ENCODE measurements around the gene CCDC138. TPM values are rescaled to one million over a fixed set of nuclear protein-coding genes. Genes with fewer than 3 reads are reported as not detected.

The CCDC138 gene
- polyA plus RNA-seq, 1 donor (not counting 4 experiments of a cell fraction or from before 2014, with no cell fraction given): 6.6 TPM

GRCh38 chr2:108908713-108909070 is 122.1 kb downstream of the CCDC138 start:
- no peaks in the 10 kb centered on the region for H3K9me1 ChIP-seq (ENCODE audit: control insufficient read depth, extremely low read depth, insufficient read depth, low read length)
- H3K79me2 ChIP-seq (ENCODE audit: control insufficient read depth, insufficient read depth, low read length): no peaks in the 10 kb centered on the region
- no peaks in the 10 kb centered on the region for H3K36me3 ChIP-seq (ENCODE audit: control insufficient read depth in 2 of 2, extremely low read depth in 1 of 2, insufficient read depth in 2 of 2, low read length in 2 of 2)
- H3K9me3 ChIP-seq (ENCODE audit: control insufficient read depth, low read depth, low read length): no peaks in the 10 kb centered on the region
- DNase-seq (ENCODE audit: low read depth, low spot score) (no peak), FAIRE-seq (no peak)
- dilution Hi-C loops (cut with MboI; ENCODE audit: extremely low pct_ligation_motif_present, low sequenced_read_pairs): no loop called here
- peaks cover 20% of the 10 kb centered on the region for H3K27me3 ChIP-seq (ENCODE audit: control insufficient read depth, extremely low read depth, insufficient read depth, low read length)
- no peak overlapping the region for H3K4me2 ChIP-seq (ENCODE audit: control insufficient read depth, extremely low read depth, insufficient read depth, low read depth, low read length)
- no peak overlapping the region for H3K9ac ChIP-seq (ENCODE audit: control insufficient read depth, extremely low read depth, insufficient read depth, low read length)
- H4K20me1 ChIP-seq (ENCODE audit: control insufficient read depth, extremely low read depth, insufficient read depth, low read length): no peaks in the 10 kb centered on the region
- H2AFZ ChIP-seq (ENCODE audit: control insufficient read depth, low read length): no peak overlapping the region
- TF ChIP-seq EZH2 (IDR thresholded peaks at IDR 0.05; ENCODE audit: low read length): no peak
- TF ChIP-seq CTCF (optimal IDR thresholded peaks at IDR 0.05 in 1 of 3, IDR thresholded peaks at IDR 0.05 in 1 of 3, conservative IDR thresholded peaks at IDR 0.05 in 1 of 3; ENCODE audit: extremely low read depth in 1 of 3, insufficient read depth in 2 of 3, low read length in 3 of 3): no peak
- H3K4me3 ChIP-seq (ENCODE audit: control insufficient read depth in 2 of 3, extremely low read depth in 1 of 3, insufficient read depth in 2 of 3, low read depth in 1 of 3, low read length in 3 of 3): no peak overlapping the region
- H3K4me1 ChIP-seq (ENCODE audit: control insufficient read depth, extremely low read depth, insufficient read depth, low read length): peaks cover 8% of the 10 kb centered on the region
- H3K27ac ChIP-seq (ENCODE audit: control insufficient read depth, insufficient read depth, low read length): no peak overlapping the region

GRCh38 chr2:108909275-108909823 is 122.8 kb downstream of the CCDC138 start:
- H3K4me3 ChIP-seq (ENCODE audit: control insufficient read depth in 2 of 3, extremely low read depth in 1 of 3, insufficient read depth in 2 of 3, low read depth in 1 of 3, low read length in 3 of 3): no peak overlapping the region
- peaks cover 8% of the 10 kb centered on the region for H3K4me1 ChIP-seq (ENCODE audit: control insufficient read depth, extremely low read depth, insufficient read depth, low read length)
- no peaks in the 10 kb centered on the region for H3K36me3 ChIP-seq (ENCODE audit: control insufficient read depth in 2 of 2, extremely low read depth in 1 of 2, insufficient read depth in 2 of 2, low read length in 2 of 2)
- no peak overlapping the region for H3K9ac ChIP-seq (ENCODE audit: control insufficient read depth, extremely low read depth, insufficient read depth, low read length)
- dilution Hi-C loops (cut with MboI; ENCODE audit: extremely low pct_ligation_motif_present, low sequenced_read_pairs): no loop called here
- no peaks in the 10 kb centered on the region for H3K9me1 ChIP-seq (ENCODE audit: control insufficient read depth, extremely low read depth, insufficient read depth, low read length)
- no peak overlapping the region for H2AFZ ChIP-seq (ENCODE audit: control insufficient read depth, low read length)
- H3K79me2 ChIP-seq (ENCODE audit: control insufficient read depth, insufficient read depth, low read length): no peaks in the 10 kb centered on the region
- no peak for TF ChIP-seq EZH2 (IDR thresholded peaks at IDR 0.05; ENCODE audit: low read length)
- no peak for TF ChIP-seq CTCF (optimal IDR thresholded peaks at IDR 0.05 in 1 of 3, IDR thresholded peaks at IDR 0.05 in 1 of 3, conservative IDR thresholded peaks at IDR 0.05 in 1 of 3; ENCODE audit: extremely low read depth in 1 of 3, insufficient read depth in 2 of 3, low read length in 3 of 3)
- H3K27me3 ChIP-seq (ENCODE audit: control insufficient read depth, extremely low read depth, insufficient read depth, low read length): peaks cover 20% of the 10 kb centered on the region
- no peaks in the 10 kb centered on the region for H4K20me1 ChIP-seq (ENCODE audit: control insufficient read depth, extremely low read depth, insufficient read depth, low read length)
- no peak overlapping the region for H3K4me2 ChIP-seq (ENCODE audit: control insufficient read depth, extremely low read depth, insufficient read depth, low read depth, low read length)
- no peak for DNase-seq (ENCODE audit: low read depth, low spot score)
- FAIRE-seq: no peak
- no peaks in the 10 kb centered on the region for H3K9me3 ChIP-seq (ENCODE audit: control insufficient read depth, low read depth, low read length)
- H3K27ac ChIP-seq (ENCODE audit: control insufficient read depth, insufficient read depth, low read length): no peak overlapping the region
